IPS DF 6.9 (cell line): ENCODE data around the gene LIMS2.

Experiments
- DNase-seq: peaks from one replicate; pipeline ENCODE4 v3.0.0-alpha.2; 2013; ENCODE audit warnings: low read depth, low spot score
- H3K27ac ChIP-seq: one replicate; pipeline ENCODE4 v1.5.1; 2013; ENCODE audit warnings: low read length, control low read depth
- H3K27me3 ChIP-seq: 2 replicates; pipeline ENCODE4 v1.6.1; 2013; ENCODE audit warnings: mild to moderate bottlenecking, low read length; ENCODE audit not compliant: control insufficient read depth, insufficient read depth
- H3K36me3 ChIP-seq: 2 replicates; pipeline ENCODE4 v1.6.1; 2013; ENCODE audit warnings: low read length; ENCODE audit not compliant: control insufficient read depth, insufficient read depth
- H3K4me1 ChIP-seq: 2 replicates; pipeline ENCODE4 v1.6.1; 2013; ENCODE audit warnings: low read length; ENCODE audit not compliant: control insufficient read depth, insufficient read depth
- H3K4me3 ChIP-seq: 2 replicates; pipeline ENCODE4 v1.5.1; 2013; ENCODE audit warnings: mild to moderate bottlenecking, low read length
- H3K9me3 ChIP-seq: 2 replicates; pipeline ENCODE4 v1.6.1; 2013; ENCODE audit warnings: low read length, inconsistent platforms; ENCODE audit not compliant: control insufficient read depth, insufficient read depth
- WGBS: extraction: QIAGEN DNeasy Blood & Tissue Kit; methylation state at CpG from one replicate; pipeline ENCODE4 v1.1.7; 2013; ENCODE audit warnings: mixed read lengths, missing lambda C conversion rate; ENCODE audit not compliant: insufficient read length, insufficient coverage; 5-methylcytosine and 5-hydroxymethylcytosine counted together

LIMS2 gene

GRCh38 chr2:127644066-127645025 lies 31.0 kb downstream of the LIMS2 start:
- WGBS = no CpG with 5 or more reads among the region's 19 CpGs
- Histone ChIP-seq H3K36me3 (no peaks in the 10 kb centered on the region; the same call in 1 of the 2 replicates), H3K4me1 (0 out of 2 replicates have a peak, but pooled peaks cover 4% of the 10 kb centered on the region), H3K27me3 (no peaks in the 10 kb centered on the region), H3K9me3 (no peaks in the 10 kb centered on the region), H3K27ac (no peak overlapping the region), H3K4me3 (no peak overlapping the region)
- no peak for DNase-seq

GRCh38 chr2:127643439-127644065 lies 31.8 kb downstream of the LIMS2 start:
- no CpG with 5 or more reads among the region's 15 CpGs for WGBS
- Histone ChIP-seq H3K9me3 (no peaks in the 10 kb centered on the region), H3K4me1 (peaks cover 8% of the 10 kb centered on the region; the same call in 1 of the 2 replicates), H3K4me3 (no peak overlapping the region), H3K27me3 (no peaks in the 10 kb centered on the region), H3K27ac (no peak overlapping the region), H3K36me3 (no peaks in the 10 kb centered on the region; the same call in 1 of the 2 replicates)
- no peak for DNase-seq

- peaks cover 11% of the 10 kb centered on the region; the same call in 1 of the 2 replicates for H3K4me1 ChIP-seq
Measured at GRCh38 chr2:127642706-127643438, 32.5 kb downstream of the LIMS2 start.

GRCh38 chr2:127641846-127642507 lies 33.4 kb downstream of the LIMS2 start:
- Histone ChIP-seq H3K4me3 (no peak overlapping the region), H3K9me3 (no peaks in the 10 kb centered on the region), H3K27me3 (no peaks in the 10 kb centered on the region), H3K27ac (no peak overlapping the region), H3K36me3 (no peaks in the 10 kb centered on the region; the same call in 1 of the 2 replicates), H3K4me1 (peaks cover 14% of the 10 kb centered on the region)
- no peak for DNase-seq
- no CpG with 5 or more reads among the region's 25 CpGs for WGBS

More at GRCh38 chr2:127642706-127643438, 32.5 kb downstream of the LIMS2 start:
- H3K27ac ChIP-seq = no peak overlapping the region
- no peaks in the 10 kb centered on the region for H3K27me3 ChIP-seq
- no peak for DNase-seq
- H3K4me3 ChIP-seq = no peak overlapping the region
- H3K9me3 ChIP-seq = no peaks in the 10 kb centered on the region
- H3K36me3 ChIP-seq = no peaks in the 10 kb centered on the region; the same call in 1 of the 2 replicates
- WGBS = no CpG with 5 or more reads among the region's 17 CpGs

DNA sequence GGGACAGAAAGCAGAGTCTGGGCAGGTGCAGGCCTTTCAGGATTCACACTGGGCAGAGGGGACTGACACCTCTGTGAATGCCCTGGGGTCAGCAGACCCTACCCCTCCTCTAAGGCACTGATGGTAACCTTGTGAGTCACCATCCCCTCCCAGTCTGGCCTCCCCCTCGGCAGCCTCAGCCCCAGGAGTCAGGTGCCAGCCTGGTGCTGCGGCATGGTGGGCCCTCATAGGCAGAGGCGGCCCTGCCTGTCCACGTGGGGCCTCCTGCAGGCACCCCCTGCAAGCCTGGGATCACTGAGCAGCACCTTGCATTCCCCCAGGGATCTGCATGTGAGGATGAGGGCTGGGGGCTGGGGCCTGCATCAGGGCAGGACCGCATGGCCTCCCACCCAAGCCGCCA lies 34.2 kb downstream of the LIMS2 start:
- no CpG with 5 or more reads among the region's 6 CpGs for WGBS

DNA sequence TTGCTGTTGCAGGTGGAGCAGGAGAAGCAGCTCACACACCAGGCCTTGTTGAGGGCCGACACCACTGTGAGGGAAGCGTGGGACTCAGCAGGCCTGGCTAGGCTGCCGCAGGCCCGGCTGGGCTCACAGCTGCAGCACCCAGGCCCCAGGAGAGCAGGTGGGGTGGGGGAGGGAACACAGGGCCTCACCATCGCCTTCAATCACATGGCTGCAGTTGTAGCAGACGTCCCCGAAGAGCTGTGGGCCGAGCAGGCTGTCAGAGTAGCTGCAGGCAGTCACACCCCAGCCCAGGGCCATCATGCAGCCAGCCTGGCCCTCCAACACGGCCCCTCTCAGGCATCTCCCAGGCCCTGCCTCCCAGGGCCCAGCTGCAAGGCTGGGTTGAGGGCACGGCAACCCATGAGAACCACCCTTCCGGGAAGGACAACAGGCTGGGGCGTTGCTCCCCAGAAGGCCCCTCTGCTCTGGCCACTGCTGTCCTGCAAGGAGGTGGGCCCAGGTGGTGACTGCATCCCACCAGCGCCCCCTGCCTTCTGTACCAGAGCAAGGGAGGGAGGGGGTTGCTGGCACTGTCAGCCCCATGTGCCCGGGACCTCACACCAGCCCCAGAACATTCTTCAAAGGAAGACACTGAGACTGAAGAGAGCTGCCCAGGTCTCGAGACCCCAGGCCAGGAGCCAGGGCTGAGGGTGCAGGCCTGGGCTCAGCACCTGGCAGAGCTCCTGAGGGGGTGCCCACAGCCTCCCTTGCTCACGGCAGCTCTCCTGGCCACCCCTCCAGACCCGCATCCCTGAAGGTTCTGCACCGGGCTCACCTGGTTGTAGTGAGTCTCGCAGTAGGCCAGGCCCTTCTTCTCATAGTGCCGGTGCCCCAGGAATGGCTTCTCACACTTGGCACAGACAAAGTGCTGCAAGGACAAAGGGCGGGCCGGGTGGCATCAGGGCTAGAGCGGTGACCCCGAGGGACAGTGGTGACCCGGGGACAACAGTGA lies 35.0 kb downstream of the LIMS2 start:
- no peaks in the 10 kb centered on the region; the same call in 1 of the 2 replicates for H3K36me3 ChIP-seq
- WGBS = no CpG with 5 or more reads among the region's 25 CpGs
- H3K27me3 ChIP-seq = no peaks in the 10 kb centered on the region
- H3K27ac ChIP-seq = no peak overlapping the region
- peaks cover 14% of the 10 kb centered on the region for H3K4me1 ChIP-seq
- H3K9me3 ChIP-seq = no peaks in the 10 kb centered on the region
- DNase-seq = no peak
- no peak overlapping the region for H3K4me3 ChIP-seq

More for the DNA sequence above, 34.2 kb downstream of the LIMS2 start:
- peaks cover 14% of the 10 kb centered on the region for H3K4me1 ChIP-seq
- H3K27ac ChIP-seq = no peak overlapping the region
- no peak for DNase-seq
- no peaks in the 10 kb centered on the region for H3K9me3 ChIP-seq
- no peaks in the 10 kb centered on the region for H3K27me3 ChIP-seq
- no peaks in the 10 kb centered on the region; the same call in 1 of the 2 replicates for H3K36me3 ChIP-seq
- H3K4me3 ChIP-seq = no peak overlapping the region

GRCh38 chr2:127639111-127639474 lies 36.2 kb downstream of the LIMS2 start:
- Histone ChIP-seq H3K27me3 (no peaks in the 10 kb centered on the region), H3K27ac (no peak overlapping the region), H3K4me3 (no peak overlapping the region), H3K4me1 (peaks cover 14% of the 10 kb centered on the region), H3K36me3 (no peaks in the 10 kb centered on the region; the same call in 1 of the 2 replicates), H3K9me3 (no peaks in the 10 kb centered on the region)
- no peak for DNase-seq
- no CpG with 5 or more reads among the region's 13 CpGs for WGBS

- no peaks in the 10 kb centered on the region for H3K27me3 ChIP-seq
- peak; percentile 63 for DNase-seq
- no peak overlapping the region for H3K4me3 ChIP-seq
- H3K4me1 ChIP-seq = peaks cover 14% of the 10 kb centered on the region
- no peak overlapping the region for H3K27ac ChIP-seq
- no peaks in the 10 kb centered on the region; the same call in 1 of the 2 replicates for H3K36me3 ChIP-seq
- no peaks in the 10 kb centered on the region for H3K9me3 ChIP-seq
- no CpG with 5 or more reads among the region's 23 CpGs for WGBS
Measured at GRCh38 chr2:127638361-127639110, 36.8 kb downstream of the LIMS2 start.
